AG09309 (cell line): ENCODE results near the gene SLC2A4.

ENCODE experiments used
- DNase-seq: peaks from one replicate; pipeline ENCODE4 v3.0.0-alpha.2; 2010; ENCODE audit warnings: low read depth
- H3K4me3 ChIP-seq: 2 replicates; pipeline ENCODE4 v1.5.1; 2011; ENCODE audit warnings: mild to moderate bottlenecking, low read depth, low read length, moderate library complexity; ENCODE audit not compliant: control insufficient read depth
- TF ChIP-seq, protein P1 (sequence below): IDR thresholded peaks from 2 replicates; pipeline ENCODE4 v1.5.1; 2011; ENCODE audit warnings: mild to moderate bottlenecking, low read depth, low read length, inconsistent platforms; ENCODE audit not compliant: insufficient read depth, control insufficient read depth; ENCODE audit errors: missing control alignments

SLC2A4 gene

DNA sequence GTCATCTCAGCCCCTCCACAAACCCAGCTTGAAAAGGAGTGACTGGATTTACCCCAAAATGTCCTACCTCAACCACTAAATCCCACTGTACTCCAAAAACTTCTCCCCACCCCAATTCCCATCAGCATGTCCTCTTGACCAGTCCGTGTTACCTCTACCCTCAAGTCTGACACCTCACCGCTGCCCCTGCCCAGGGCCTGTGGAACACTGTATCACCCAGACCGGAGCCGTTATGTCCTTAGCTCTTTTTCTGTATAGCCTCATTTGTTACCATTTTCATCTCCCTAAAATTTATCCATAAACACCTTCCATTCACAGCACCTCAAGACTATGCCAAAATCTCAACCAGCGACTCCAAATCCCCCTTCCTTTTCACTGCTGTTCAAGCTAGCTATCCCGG, 44.7 kb upstream of the SLC2A4 start:
- DNase-seq, result no peak
- H3K4me3 ChIP-seq, result peak overlapping the region; percentile 73
- TF ChIP-seq, protein P1, sequence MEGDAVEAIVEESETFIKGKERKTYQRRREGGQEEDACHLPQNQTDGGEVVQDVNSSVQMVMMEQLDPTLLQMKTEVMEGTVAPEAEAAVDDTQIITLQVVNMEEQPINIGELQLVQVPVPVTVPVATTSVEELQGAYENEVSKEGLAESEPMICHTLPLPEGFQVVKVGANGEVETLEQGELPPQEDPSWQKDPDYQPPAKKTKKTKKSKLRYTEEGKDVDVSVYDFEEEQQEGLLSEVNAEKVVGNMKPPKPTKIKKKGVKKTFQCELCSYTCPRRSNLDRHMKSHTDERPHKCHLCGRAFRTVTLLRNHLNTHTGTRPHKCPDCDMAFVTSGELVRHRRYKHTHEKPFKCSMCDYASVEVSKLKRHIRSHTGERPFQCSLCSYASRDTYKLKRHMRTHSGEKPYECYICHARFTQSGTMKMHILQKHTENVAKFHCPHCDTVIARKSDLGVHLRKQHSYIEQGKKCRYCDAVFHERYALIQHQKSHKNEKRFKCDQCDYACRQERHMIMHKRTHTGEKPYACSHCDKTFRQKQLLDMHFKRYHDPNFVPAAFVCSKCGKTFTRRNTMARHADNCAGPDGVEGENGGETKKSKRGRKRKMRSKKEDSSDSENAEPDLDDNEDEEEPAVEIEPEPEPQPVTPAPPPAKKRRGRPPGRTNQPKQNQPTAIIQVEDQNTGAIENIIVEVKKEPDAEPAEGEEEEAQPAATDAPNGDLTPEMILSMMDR, result no peak

DNA sequence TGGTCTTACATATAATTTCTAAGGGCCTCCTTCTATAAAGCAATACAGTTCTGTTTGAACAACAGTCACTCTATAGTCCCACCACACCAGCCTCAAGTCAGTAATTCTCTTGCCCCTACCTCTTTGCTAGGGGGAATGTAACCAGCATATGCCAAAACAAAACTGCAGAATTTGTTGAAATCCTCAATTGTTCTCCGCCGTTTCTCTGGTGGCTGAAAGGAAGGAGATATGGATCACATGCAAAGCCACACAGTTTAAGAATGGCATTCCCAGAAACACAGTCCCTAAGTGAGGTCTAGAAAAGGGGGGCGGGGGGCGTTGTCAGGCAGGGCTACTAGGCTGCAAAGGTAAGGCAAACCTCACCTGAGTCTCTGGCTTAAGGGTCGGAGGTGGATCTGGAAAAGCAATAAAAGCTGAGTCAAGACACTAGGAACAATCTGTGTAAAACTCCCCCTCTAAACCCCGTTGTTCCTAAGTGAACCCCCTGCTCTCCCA, 44.2 kb upstream of the SLC2A4 start:
- no peak for DNase-seq
- TF ChIP-seq, protein P1, result no peak
- peak overlapping the region; percentile 73 for H3K4me3 ChIP-seq

- peak overlapping the region; percentile 73 for H3K4me3 ChIP-seq
- DNase-seq, result no peak
- TF ChIP-seq, protein P1, result no peak
These were observed 43.6 kb upstream of the SLC2A4 start for GRCh38 chr17:7237761-7238419.

DNA sequence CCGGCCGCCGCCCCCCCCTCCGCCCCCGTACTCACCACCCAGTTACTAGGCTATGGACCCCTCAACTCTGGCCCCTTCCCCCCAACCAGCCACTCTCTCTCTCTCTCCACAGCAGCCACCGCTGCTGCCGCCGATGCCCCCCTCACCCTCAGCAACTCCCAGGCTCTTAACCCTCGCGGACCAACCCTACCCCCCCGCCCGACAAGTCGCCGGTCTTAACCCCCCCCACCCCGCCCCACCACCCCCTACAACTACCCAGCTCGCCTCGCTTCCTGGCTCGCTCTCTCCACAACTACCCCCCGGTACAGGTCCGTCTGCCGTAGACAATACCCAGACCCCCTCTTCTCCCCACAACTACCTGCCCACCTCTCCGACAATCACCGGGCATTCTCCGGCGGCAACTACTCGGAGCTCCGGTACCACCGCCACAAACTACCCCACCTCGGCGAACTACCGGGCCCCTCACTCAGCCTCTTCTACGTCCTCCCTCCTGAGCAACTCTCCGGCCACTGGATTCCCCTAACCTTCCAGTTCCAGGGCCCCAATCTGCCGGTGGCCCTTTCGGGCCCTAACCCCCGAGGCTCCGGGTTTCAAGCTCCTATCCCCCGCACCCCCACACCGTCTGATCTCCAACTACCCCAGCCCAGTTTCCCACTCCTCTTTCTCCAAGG, 43.0 kb upstream of the SLC2A4 start:
- TF ChIP-seq, protein P1, result no peak
- DNase-seq, result no peak
- H3K4me3 ChIP-seq, result peak overlapping the region; percentile 73

GRCh38 chr17:7239091-7240027, 42.2 kb upstream of the SLC2A4 start, which contains the start of gene PHF23:
Gene PHF23 (minus strand): TSS chr17:7239457. CDS start chr17:7239279, 178 bp downstream.
- TF ChIP-seq, protein P1, result no peak
- DNase-seq, result peak; percentile 98
- H3K4me3 ChIP-seq, result peak within 1 kb of the TSS; percentile 73

GRCh38 chr17:7240375-7240774, 41.1 kb upstream of the SLC2A4 start:
- H3K4me3 ChIP-seq, result peak overlapping the region; percentile 67
- DNase-seq, result no peak
- TF ChIP-seq, protein P1, result no peak
